MM.1S (cell line): ENCODE data around the gene BTBD3.

ENCODE experiments used
- DNase-seq: peaks from one replicate; pipeline ENCODE4 v3.0.0-alpha.2; 2015
- H2AFZ ChIP-seq: fragments of 300-600 bp; sonication (generic); 2 replicates; pipeline ENCODE4 v1.6.0; 2016; ENCODE audit warnings: antibody characterized with exemption, low read length
- H3F3A ChIP-seq: fragments of 300-600 bp; sonication (generic); 2 replicates; pipeline ENCODE4 v1.6.1; 2016; ENCODE audit warnings: mild to moderate bottlenecking, antibody characterized with exemption, low read length, moderate library complexity, mixed read lengths; ENCODE audit not compliant: insufficient read depth
- H3K27ac ChIP-seq: fragments of 300-600 bp; sonication (generic); 2 replicates; pipeline ENCODE4 v1.5.1; 2016; ENCODE audit warnings: mild to moderate bottlenecking, low read length
- H3K27me3 ChIP-seq: fragments of 300-600 bp; sonication (generic); replicated peaks from 2 replicates; pipeline ENCODE4 v1.6.0; 2016; ENCODE audit warnings: low read length; ENCODE audit not compliant: insufficient read depth
- H3K36me3 ChIP-seq: fragments of 300-600 bp; sonication (generic); replicated peaks from 2 replicates; pipeline ENCODE4 v1.6.1; 2016; ENCODE audit warnings: mild to moderate bottlenecking, low read length, mixed read lengths; ENCODE audit not compliant: insufficient read depth
- H3K4me1 ChIP-seq: fragments of 300-600 bp; sonication (generic); 2 replicates; pipeline ENCODE4 v1.6.1; 2016; ENCODE audit warnings: low read length, mixed read lengths
- H3K4me2 ChIP-seq: fragments of 300-600 bp; sonication (generic); 2 replicates; pipeline ENCODE4 v1.6.0; 2016; ENCODE audit warnings: low read depth, low read length
- H3K4me3 ChIP-seq: fragments of 300-600 bp; sonication (generic); 2 replicates; pipeline ENCODE4 v1.5.1; 2016; ENCODE audit warnings: low read length, mixed read lengths
- H3K79me2 ChIP-seq: fragments of 300-600 bp; sonication (generic); 2 replicates; pipeline ENCODE4 v1.6.1; 2016; ENCODE audit warnings: mixed run types, low read length, mixed read lengths
- H3K9ac ChIP-seq: fragments of 300-600 bp; sonication (generic); 2 replicates; pipeline ENCODE4 v1.6.1; 2016; ENCODE audit warnings: low read length, mixed read lengths
- H3K9me2 ChIP-seq: fragments of 300-600 bp; sonication (generic); replicated peaks from 2 replicates; pipeline ENCODE4 v1.6.1; 2016; ENCODE audit warnings: mild to moderate bottlenecking, low read length, mixed read lengths; ENCODE audit not compliant: insufficient read depth
- H3K9me3 ChIP-seq: fragments of 300-600 bp; sonication (generic); replicated peaks from 2 replicates; pipeline ENCODE4 v1.6.1; 2016; ENCODE audit warnings: mild to moderate bottlenecking, low read length, mixed read lengths; ENCODE audit not compliant: insufficient read depth
- H4K20me1 ChIP-seq: fragments of 300-600 bp; sonication (generic); 2 replicates; pipeline ENCODE4 v1.6.1; 2016; ENCODE audit warnings: mild to moderate bottlenecking, low read length, moderate library complexity, mixed read lengths; ENCODE audit not compliant: insufficient read depth
- CTCF ChIP-seq: fragments of 300-600 bp; sonication (generic); IDR thresholded peaks from 2 replicates; pipeline ENCODE4 v1.5.1; 2016; ENCODE audit warnings: antibody characterized with exemption, low read length, mixed read lengths
- EZH2 ChIP-seq: fragments of 300-600 bp; sonication (generic); optimal IDR thresholded peaks from 2 replicates; pipeline ENCODE3; 2017; ENCODE audit warnings: low read depth, mild to moderate bottlenecking, antibody characterized with exemption, low read length, mixed read lengths
- EZH2phosphoT487 ChIP-seq: fragments of 300-600 bp; sonication (generic); IDR thresholded peaks from 2 replicates; pipeline ENCODE4 v1.6.1; 2018; ENCODE audit warnings: antibody characterized with exemption, low read length

The BTBD3 gene

GRCh38 chr20:11965602-11966001 is 47.9 kb downstream of the BTBD3 start:
- no peaks in the 10 kb centered on the region for H3K79me2 ChIP-seq
- no peaks in the 10 kb centered on the region for H3K4me1 ChIP-seq
- no peaks in the 10 kb centered on the region for H3F3A ChIP-seq
- no peak for DNase-seq
- H2AFZ ChIP-seq, result no peak overlapping the region
- H3K27ac ChIP-seq, result no peak overlapping the region
- no peak overlapping the region for H3K4me3 ChIP-seq
- no peaks in the 10 kb centered on the region for H3K9me3 ChIP-seq
- TF ChIP-seq EZH2 (no peak), EZH2phosphoT487 (no peak), CTCF (no peak)
- no peaks in the 10 kb centered on the region for H3K9me2 ChIP-seq
- H4K20me1 ChIP-seq, result no peaks in the 10 kb centered on the region
- no peaks in the 10 kb centered on the region for H3K36me3 ChIP-seq
- H3K27me3 ChIP-seq, result no peaks in the 10 kb centered on the region
- no peak overlapping the region for H3K9ac ChIP-seq
- H3K4me2 ChIP-seq, result no peak overlapping the region

GRCh38 chr20:11966186-11966585 is 48.5 kb downstream of the BTBD3 start:
- Histone ChIP-seq H3K4me1 (no peaks in the 10 kb centered on the region), H3K9me3 (no peaks in the 10 kb centered on the region), H2AFZ (no peak overlapping the region), H3K9ac (no peak overlapping the region), H3K79me2 (no peaks in the 10 kb centered on the region), H4K20me1 (no peaks in the 10 kb centered on the region), H3K27me3 (no peaks in the 10 kb centered on the region), H3K36me3 (no peaks in the 10 kb centered on the region), H3F3A (no peaks in the 10 kb centered on the region), H3K4me3 (no peak overlapping the region), H3K27ac (no peak overlapping the region), H3K9me2 (no peaks in the 10 kb centered on the region), H3K4me2 (no peak overlapping the region)
- no peak for TF ChIP-seq EZH2phosphoT487
- TF ChIP-seq CTCF, result no peak
- TF ChIP-seq EZH2, result no peak
- DNase-seq, result no peak

- no peaks in the 10 kb centered on the region for H3K36me3 ChIP-seq
- H3K4me3 ChIP-seq, result no peak overlapping the region
- DNase-seq, result no peak
- H4K20me1 ChIP-seq, result no peaks in the 10 kb centered on the region
- H3K4me2 ChIP-seq, result no peak overlapping the region
- no peak overlapping the region for H2AFZ ChIP-seq
- no peaks in the 10 kb centered on the region for H3K79me2 ChIP-seq
- no peak for TF ChIP-seq EZH2
- no peak for TF ChIP-seq CTCF
- no peak for TF ChIP-seq EZH2phosphoT487
- no peaks in the 10 kb centered on the region for H3K9me3 ChIP-seq
- no peak overlapping the region for H3K9ac ChIP-seq
- peaks cover 19% of the 10 kb centered on the region for H3K4me1 ChIP-seq
- no peaks in the 10 kb centered on the region for H3K27me3 ChIP-seq
- no peaks in the 10 kb centered on the region for H3K9me2 ChIP-seq
- peaks cover 6% of the 10 kb centered on the region; the same call in 1 of the 2 replicates for H3F3A ChIP-seq
- H3K27ac ChIP-seq, result no peak overlapping the region
Observed at GRCh38 chr20:11970243-11970836, 52.6 kb downstream of the BTBD3 start.
